ENCODE results near the gene ETNK2. TPM values are rescaled to one million over a fixed set of nuclear protein-coding genes. Genes with fewer than 3 reads are reported as not detected.

Gene ETNK2
- total RNA-seq, 3 donors from 2014 or later = 13.8 to 66.1 (median 16.8) TPM

DNA sequence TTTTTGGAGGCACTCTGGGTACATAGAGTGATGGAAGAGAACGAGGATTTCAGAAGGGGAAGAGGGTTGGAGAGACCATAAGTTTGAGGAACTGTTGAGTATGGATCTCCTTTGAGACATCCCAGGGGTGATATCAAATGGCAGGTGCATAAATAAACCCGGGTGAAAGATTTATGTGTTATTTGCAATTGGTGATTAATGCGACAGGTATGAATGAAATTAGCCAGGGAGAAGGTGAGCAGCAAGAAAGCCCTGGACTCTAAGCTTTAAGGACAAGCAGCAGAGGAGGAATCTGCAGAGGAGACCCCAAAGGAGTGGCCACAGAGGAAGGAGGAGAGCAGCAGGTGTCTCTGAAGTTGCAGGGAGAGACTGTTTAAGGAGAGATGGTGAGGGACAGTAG, 23.1 kb upstream of the ETNK2 start:
- H3K9me3 ChIP-seq = peaks cover 3 to 8% of the 10 kb centered on the region in 2 donors
- no peak for DNase-seq (ENCODE audit: low spot score in 2 of 2)
- TF ChIP-seq POLR2AphosphoS5 (IDR thresholded peaks at IDR 0.05) = no peak
- no peak for TF ChIP-seq POLR2A (IDR thresholded peaks at IDR 0.05)
- TF ChIP-seq CTCF (IDR thresholded peaks at IDR 0.05) = no peak
- intact Hi-C loops (cut with DNase I; ENCODE audit: low total_unique reads) = no loop called here
- no peak overlapping the region for H3K4me3 ChIP-seq
- no peaks in the 10 kb centered on the region for H3K27me3 ChIP-seq
- no peaks in the 10 kb centered on the region for H3K36me3 ChIP-seq
- no peaks in the 10 kb centered on the region for H3K4me1 ChIP-seq
- no peak overlapping the region for H3K27ac ChIP-seq

- TF ChIP-seq CTCF (IDR thresholded peaks at IDR 0.05) (no peak), POLR2AphosphoS5 (IDR thresholded peaks at IDR 0.05) (no peak), POLR2A (IDR thresholded peaks at IDR 0.05) (no peak)
- peaks cover 14 to 19% of the 10 kb centered on the region in 2 donors for H3K9me3 ChIP-seq
- no peak for DNase-seq (ENCODE audit: low spot score in 2 of 2)
- H3K4me1 ChIP-seq = no peaks in the 10 kb centered on the region
- H3K36me3 ChIP-seq = no peaks in the 10 kb centered on the region
- no peak overlapping the region for H3K27ac ChIP-seq
- H3K27me3 ChIP-seq = no peaks in the 10 kb centered on the region
- intact Hi-C loops (cut with DNase I; ENCODE audit: low total_unique reads) = no loop called here
- H3K4me3 ChIP-seq = no peak overlapping the region
Measured at GRCh38 chr1:204172404-204173029, 20.7 kb upstream of the ETNK2 start.

- H3K9me3 ChIP-seq = peaks cover 14 to 19% of the 10 kb centered on the region in 2 donors
- intact Hi-C loops (cut with DNase I; ENCODE audit: low total_unique reads) = no loop called here
- H3K27ac ChIP-seq = no peak overlapping the region
- DNase-seq (ENCODE audit: low spot score in 2 of 2) = no peak
- H3K4me3 ChIP-seq = no peak overlapping the region
- TF ChIP-seq CTCF (IDR thresholded peaks at IDR 0.05) (no peak), POLR2AphosphoS5 (IDR thresholded peaks at IDR 0.05) (peak in 1 of 3 donors; percentile 34), POLR2A (IDR thresholded peaks at IDR 0.05) (no peak)
- H3K4me1 ChIP-seq = no peaks in the 10 kb centered on the region
- no peaks in the 10 kb centered on the region for H3K27me3 ChIP-seq
- H3K36me3 ChIP-seq = no peaks in the 10 kb centered on the region
Measured at GRCh38 chr1:204171751-204172178, 19.9 kb upstream of the ETNK2 start.

DNA sequence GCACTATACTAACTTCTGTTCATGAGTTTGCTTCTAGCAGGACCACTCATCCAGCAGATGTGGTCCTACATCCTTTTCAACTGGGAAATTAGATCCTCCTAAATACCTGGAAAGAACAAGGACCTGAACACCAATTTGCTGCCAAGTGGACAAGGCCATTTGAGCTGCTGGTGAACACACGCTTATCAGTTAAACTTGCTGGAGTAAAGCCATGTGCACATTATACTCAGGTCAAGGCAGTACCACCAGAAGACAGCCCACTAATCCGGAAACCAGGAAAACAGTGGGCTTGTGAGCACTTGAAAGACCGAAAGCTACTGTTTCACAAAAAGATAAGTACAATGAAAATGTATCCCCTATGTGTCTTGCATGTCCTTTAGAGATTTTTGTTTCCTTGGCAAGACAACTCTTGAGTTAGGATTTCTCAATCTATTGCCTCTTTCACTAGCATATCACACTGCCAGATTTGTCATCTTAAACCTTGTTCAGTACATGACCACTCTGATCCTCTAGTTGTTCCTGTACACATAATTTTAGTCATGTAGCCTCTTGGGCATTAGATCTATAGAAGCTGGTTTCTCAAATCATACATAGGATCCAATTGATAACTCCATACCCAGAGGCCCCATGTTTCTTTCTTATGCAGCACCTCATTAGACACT, 18.8 kb upstream of the ETNK2 start:
- H3K36me3 ChIP-seq = no peaks in the 10 kb centered on the region
- no peak for DNase-seq (ENCODE audit: low spot score in 2 of 2)
- H3K27ac ChIP-seq = no peak overlapping the region
- H3K4me3 ChIP-seq = no peak overlapping the region
- no peaks in the 10 kb centered on the region for H3K4me1 ChIP-seq
- no peaks in the 10 kb centered on the region for H3K27me3 ChIP-seq
- H3K9me3 ChIP-seq = peaks cover 14 to 19% of the 10 kb centered on the region in 2 donors
- intact Hi-C loops (cut with DNase I; ENCODE audit: low total_unique reads) = no loop called here
- TF ChIP-seq POLR2A (IDR thresholded peaks at IDR 0.05) (no peak), POLR2AphosphoS5 (IDR thresholded peaks at IDR 0.05) (no peak), CTCF (IDR thresholded peaks at IDR 0.05) (no peak)

- H3K4me3 ChIP-seq = no peak overlapping the region
- peaks cover 14 to 19% of the 10 kb centered on the region in 2 donors for H3K9me3 ChIP-seq
- no peak for DNase-seq (ENCODE audit: low spot score in 2 of 2)
- no peaks in the 10 kb centered on the region for H3K27me3 ChIP-seq
- no peak overlapping the region for H3K27ac ChIP-seq
- TF ChIP-seq POLR2AphosphoS5 (IDR thresholded peaks at IDR 0.05) = no peak
- TF ChIP-seq POLR2A (IDR thresholded peaks at IDR 0.05) = no peak
- TF ChIP-seq CTCF (IDR thresholded peaks at IDR 0.05) = no peak
- intact Hi-C loops (cut with DNase I; ENCODE audit: low total_unique reads) = loop anchor here (10.0 kb wide), 1 partner anchor 195 kb away; no protein-coding TSS in a partner anchor
- no peaks in the 10 kb centered on the region for H3K4me1 ChIP-seq
- H3K36me3 ChIP-seq = no peaks in the 10 kb centered on the region
Measured at GRCh38 chr1:204169858-204170257, 18.0 kb upstream of the ETNK2 start.
